GM21526 (cell line): ENCODE results near the gene FCHSD1.
A peak's percentile ranks its signal among the peaks of the same experiment; 100 is the strongest.
"Not testable (repeated sequence)": the region's sequence is repeated elsewhere in the genome, so short reads cannot be mapped to it uniquely, and the experiment has no call there.

Experiments used
- ATAC-seq: cut with Tn5 transposase; IDR thresholded peaks from one replicate; pipeline ENCODE4 v1.9.1; 2021; ENCODE audit warnings: moderate library complexity; ENCODE audit not compliant: unreplicated experiment, low FRiP score

FCHSD1 gene

GRCh38 chr5:141618804-141619554, 32.2 kb downstream of the FCHSD1 start, which contains the start of gene DIAPH1:
DIAPH1 (minus strand) TSS chr5:141619000; CDS start chr5:141618914, 86 bp downstream.
- peak; percentile 79 for ATAC-seq

GRCh38 chr5:141618030-141618803, 33.0 kb downstream of the FCHSD1 start:
- ATAC-seq, result peak; percentile 27

GRCh38 chr5:141617682-141618029, 33.6 kb downstream of the FCHSD1 start:
- no peak for ATAC-seq

GRCh38 chr5:141617128-141617527, 34.1 kb downstream of the FCHSD1 start:
- ATAC-seq, result no peak

GRCh38 chr5:141615991-141616720, 35.1 kb downstream of the FCHSD1 start:
- ATAC-seq, result no peak

GRCh38 chr5:141613344-141613743, 37.9 kb downstream of the FCHSD1 start:
- ATAC-seq, result no peak

GRCh38 chr5:141611289-141611688, 39.9 kb downstream of the FCHSD1 start:
- ATAC-seq, result no peak

- ATAC-seq, result not testable (repeated sequence)
These were observed 41.3 kb downstream of the FCHSD1 start for GRCh38 chr5:141609921-141610320.

- no peak for ATAC-seq
These were observed 42.2 kb downstream of the FCHSD1 start for GRCh38 chr5:141609044-141609443.

GRCh38 chr5:141608557-141608956, 42.7 kb downstream of the FCHSD1 start:
- ATAC-seq, result no peak

- no peak for ATAC-seq
These were observed 43.2 kb downstream of the FCHSD1 start for GRCh38 chr5:141608046-141608445.

- peak; percentile 95 for ATAC-seq
These were observed 45.5 kb downstream of the FCHSD1 start for GRCh38 chr5:141605523-141606277.

GRCh38 chr5:141603923-141604717, 47.1 kb downstream of the FCHSD1 start:
- no peak for ATAC-seq

- no peak for ATAC-seq
These were observed 48.6 kb downstream of the FCHSD1 start for GRCh38 chr5:141602606-141603005.

GRCh38 chr5:141598391-141599345, 52.5 kb downstream of the FCHSD1 start:
- no peak for ATAC-seq

GRCh38 chr5:141597814-141598213, 53.4 kb downstream of the FCHSD1 start:
- ATAC-seq, result no peak

GRCh38 chr5:141597394-141597793, 53.8 kb downstream of the FCHSD1 start:
- ATAC-seq, result no peak

GRCh38 chr5:141596867-141597266, 54.4 kb downstream of the FCHSD1 start:
- ATAC-seq, result no peak

GRCh38 chr5:141590127-141590526, 61.1 kb downstream of the FCHSD1 start:
- no peak for ATAC-seq
